HG02610 (cell line): ENCODE results near the gene ZNF383.
"Not testable (repeated sequence)": the region's sequence is repeated elsewhere in the genome, so short reads cannot be mapped to it uniquely, and the experiment has no call there.

ENCODE experiments used
- ATAC-seq: cut with Tn5 transposase; IDR thresholded peaks from one replicate; pipeline ENCODE4 v1.9.1; 2021; ENCODE audit warnings: mild to moderate bottlenecking, moderate library complexity; ENCODE audit not compliant: unreplicated experiment

The ZNF383 gene

GRCh38 chr19:37217775-37218591, at the start of gene ZNF383:
Gene ZNF383, plus strand, starts transcription at chr19:37218214. Its CDS starts 12,240 bp downstream, at chr19:37230454.
- peak; percentile 85 for ATAC-seq

- peak; percentile 96 for ATAC-seq
These were observed 45.3 kb upstream of the ZNF383 start, which contains the start of gene ZNF585A for GRCh38 chr19:37172368-37173366. Gene ZNF585A, minus strand, starts transcription at chr19:37172695. Its CDS starts 2,785 bp downstream, at chr19:37169910.

- not testable (repeated sequence) for ATAC-seq
These were observed 31.9 kb upstream of the ZNF383 start for GRCh38 chr19:37186071-37186470.

GRCh38 chr19:37195248-37195647, 22.8 kb upstream of the ZNF383 start:
- ATAC-seq: not testable (repeated sequence)

- not testable (repeated sequence) for ATAC-seq
These were observed 20.9 kb upstream of the ZNF383 start for GRCh38 chr19:37197115-37197514.

GRCh38 chr19:37197768-37198167, 20.2 kb upstream of the ZNF383 start:
- no peak for ATAC-seq

- no peak for ATAC-seq
These were observed 587 bp upstream of the ZNF383 start for GRCh38 chr19:37217480-37217774.

GRCh38 chr19:37218592-37218935, 550 bp downstream of the ZNF383 start:
- no peak for ATAC-seq

- no peak for ATAC-seq
These were observed 2.4 kb downstream of the ZNF383 start for GRCh38 chr19:37220383-37220782.

- ATAC-seq: no peak
These were observed 3.1 kb downstream of the ZNF383 start for GRCh38 chr19:37221136-37221535.

- no peak for ATAC-seq
These were observed 8.2 kb downstream of the ZNF383 start for GRCh38 chr19:37226248-37226647.

- ATAC-seq: no peak
These were observed 10.0 kb downstream of the ZNF383 start for GRCh38 chr19:37227996-37228395.

GRCh38 chr19:37243206-37243632, 25.2 kb downstream of the ZNF383 start:
- ATAC-seq: no peak

- peak; percentile 64 for ATAC-seq
These were observed 33.6 kb downstream of the ZNF383 start for GRCh38 chr19:37251308-37252229.

GRCh38 chr19:37263028-37263427, 45.0 kb downstream of the ZNF383 start:
- ATAC-seq: not testable (repeated sequence)

- not testable (repeated sequence) for ATAC-seq
These were observed 49.0 kb downstream of the ZNF383 start for GRCh38 chr19:37267005-37267404.

- ATAC-seq: not testable (repeated sequence)
These were observed 49.7 kb downstream of the ZNF383 start for GRCh38 chr19:37267755-37268154.

GRCh38 chr19:37280656-37281055, 62.6 kb downstream of the ZNF383 start:
- ATAC-seq: not testable (repeated sequence)

GRCh38 chr19:37284020-37284419, 66.0 kb downstream of the ZNF383 start:
- ATAC-seq: not testable (repeated sequence)

GRCh38 chr19:37289229-37289628, 71.2 kb downstream of the ZNF383 start:
- ATAC-seq: not testable (repeated sequence)
